CD4-positive, alpha-beta memory T cell (primary cell): ENCODE measurements around the gene MUC5AC. TPM values are rescaled to one million over a fixed set of nuclear protein-coding genes. Genes with fewer than 3 reads are reported as not detected.

Experiments used
- CTCF ChIA-PET: fragments of 350-600 bp; sonication (Branson Sonifier 250); formaldehyde crosslinking; loops from one replicate; lab custom pipeline; 2021; ENCODE audit warnings: inconsistent platforms; ENCODE audit not compliant: partially characterized antibody; lab: Charles Lee
- POLR2A ChIA-PET: fragments of 350-600 bp; sonication (Branson Sonifier 250); formaldehyde crosslinking; loops from one replicate; lab custom pipeline; 2021; ENCODE audit not compliant: partially characterized antibody; lab: Charles Lee
- DNase-seq, 5 donors: peaks; one replicate each; pipeline versions ENCODE4 v3.0.0 to v3.0.0-alpha.2; 2020 to 2022; ENCODE audit warnings: mixed read lengths in 1 of 5
- H3K27ac ChIP-seq: one replicate; pipeline ENCODE4 v1.7.0; 2013; ENCODE audit warnings: low read depth, low read length
- H3K27me3 ChIP-seq: 2 replicates; pipeline ENCODE4 v1.7.0; 2013; ENCODE audit warnings: mild to moderate bottlenecking, low read length, moderate library complexity; ENCODE audit not compliant: insufficient read depth
- H3K36me3 ChIP-seq: 2 replicates; pipeline ENCODE4 v1.7.0; 2013; ENCODE audit warnings: mild to moderate bottlenecking, low read length, moderate library complexity; ENCODE audit not compliant: insufficient read depth
- H3K4me1 ChIP-seq: 2 replicates; pipeline ENCODE4 v1.7.0; 2013; ENCODE audit warnings: mild to moderate bottlenecking, low read length, moderate library complexity; ENCODE audit not compliant: insufficient read depth
- H3K4me3 ChIP-seq, 2 donors: one replicate each; pipeline ENCODE4 v1.7.0; 2013; ENCODE audit warnings: low read length in 2 of 2, mild to moderate bottlenecking in 1 of 2
- H3K9me3 ChIP-seq, 2 donors: one replicate each; pipeline ENCODE4 v1.7.0; 2013; ENCODE audit warnings: low read length in 2 of 2, control low read depth in 1 of 2; ENCODE audit not compliant: control insufficient read depth in 1 of 2
- H3K27ac Mint-ChIP-seq, 7 donors: one replicate each; pipeline ENCODE4 v1.8.0; 2020 to 2021; ENCODE audit warnings: mixed read lengths in 7 of 7, mild to moderate bottlenecking in 6 of 7, inconsistent platforms in 3 of 7, moderate library complexity in 3 of 7
- H3K27me3 Mint-ChIP-seq, 2 donors: one replicate each; pipeline ENCODE4 v1.8.0; 2020 to 2021; ENCODE audit warnings: mixed read lengths in 2 of 2
- H3K36me3 Mint-ChIP-seq, 2 donors: one replicate each; pipeline ENCODE4 v1.8.0; 2020 to 2021; ENCODE audit warnings: mixed read lengths in 2 of 2, inconsistent platforms in 1 of 2, mild to moderate bottlenecking in 1 of 2
- H3K4me1 Mint-ChIP-seq, 4 donors: one replicate each; pipeline ENCODE4 v1.8.0; 2020 to 2021; ENCODE audit warnings: mixed read lengths in 4 of 4, mild to moderate bottlenecking in 1 of 4
- H3K4me3 Mint-ChIP-seq, 8 donors: one replicate each; pipeline ENCODE4 v1.8.0; 2020 to 2021; ENCODE audit warnings: mixed read lengths in 8 of 8, mild to moderate bottlenecking in 7 of 8, moderate library complexity in 6 of 8, inconsistent platforms in 3 of 8
- H3K9me3 Mint-ChIP-seq, 8 donors: one replicate each; pipeline ENCODE4 v1.8.0; 2020 to 2021; ENCODE audit warnings: mixed read lengths in 8 of 8, mild to moderate bottlenecking in 5 of 8, inconsistent platforms in 3 of 8, moderate library complexity in 1 of 8
- intact Hi-C: fragments of 100-400 bp; cut with micrococcal nuclease; formaldehyde crosslinking; loops from one replicate; pipeline ENCODE4 v1.15.1; 2023
- polyA plus RNA-seq, 2 donors: library from polyadenylated mRNA; unstranded; fragments of 300-500 nt; fragmentation: Illumina TruSeq; gene quantifications; one replicate each; pipeline ENCODE4 v1.2.3, GENCODE V29; 2021
- total RNA-seq, 2 experiments: library from RNA; stranded (reverse); gene quantifications; one replicate each; pipeline ENCODE4 v1.2.3, GENCODE V29; 2021

MUC5AC gene
- total and polyA plus RNA-seq, 4 experiments from 2014 or later = not detected

DNA sequence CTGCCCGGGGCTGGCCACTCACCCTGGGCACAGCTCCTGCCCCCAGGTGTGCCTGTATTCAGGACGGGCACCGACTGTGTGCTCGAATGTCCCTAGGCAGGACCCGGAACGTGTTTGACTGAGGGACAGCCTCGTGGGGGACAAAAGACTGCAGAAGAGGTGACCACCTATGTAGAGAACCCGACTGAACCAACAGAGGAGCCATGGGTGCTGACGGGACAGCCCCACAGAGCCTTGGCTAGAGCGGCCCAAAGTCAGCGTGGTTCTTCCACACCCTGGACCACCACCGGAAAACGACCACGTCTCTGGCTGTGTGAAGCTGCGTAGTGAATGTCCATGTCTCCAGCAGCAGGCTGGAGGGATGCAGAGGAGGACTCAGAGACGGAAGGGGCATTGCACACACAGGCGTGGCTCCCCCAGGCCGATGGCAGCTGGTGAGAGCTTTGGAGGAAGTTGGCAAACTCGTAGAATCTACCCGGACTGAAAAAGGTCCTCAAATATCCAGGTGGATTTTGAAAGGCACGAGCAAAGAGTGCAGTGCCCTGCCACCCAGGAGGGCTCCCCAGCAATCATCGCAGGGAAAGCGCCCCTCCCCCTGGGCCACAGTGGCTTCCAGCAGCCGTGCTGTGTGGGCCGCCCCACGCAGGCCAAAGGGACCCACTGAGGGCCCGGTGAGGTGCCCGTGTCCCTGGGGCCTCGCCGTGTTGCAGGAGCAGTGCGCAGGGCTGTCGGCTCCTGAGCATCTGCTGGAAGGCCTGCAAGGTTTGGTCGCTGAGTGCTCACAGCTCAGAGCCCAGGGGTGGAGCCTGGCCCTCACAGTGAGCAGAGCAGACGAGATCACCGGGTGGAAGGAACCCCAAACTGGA, 47.6 kb downstream of the MUC5AC start:
- no peak overlapping the region for H3K27ac ChIP-seq
- H3K4me3 ChIP-seq = no peak overlapping the region
- Mint-ChIP-seq H3K36me3 (no peaks in the 10 kb centered on the region), H3K27me3 (peaks cover 2 to 7% of the 10 kb centered on the region in 2 donors), H3K4me1 (no peaks in the 10 kb centered on the region), H3K27ac (no peak overlapping the region), H3K4me3 (no peak overlapping the region), H3K9me3 (peaks cover 0 to 6% (median 2%) of the 10 kb centered on the region in 8 donors)
- ChIA-PET CTCF (interaction anchor here (1.1 to 1.6 kb wide), 3 partner anchors 8 to 370 kb away, joined by 3 to 6 read pairs (median 4); no protein-coding TSS in a partner anchor), POLR2A (interaction anchor here (0.7 kb wide), 1 partner anchor 368 kb away, joined by 4 read pairs; no protein-coding TSS in a partner anchor)
- H3K9me3 ChIP-seq = no peaks in the 10 kb centered on the region
- H3K27me3 ChIP-seq = no peaks in the 10 kb centered on the region
- no peaks in the 10 kb centered on the region for H3K36me3 ChIP-seq
- no peaks in the 10 kb centered on the region for H3K4me1 ChIP-seq
- no peak for DNase-seq
- intact Hi-C loops = no loop called here

DNA sequence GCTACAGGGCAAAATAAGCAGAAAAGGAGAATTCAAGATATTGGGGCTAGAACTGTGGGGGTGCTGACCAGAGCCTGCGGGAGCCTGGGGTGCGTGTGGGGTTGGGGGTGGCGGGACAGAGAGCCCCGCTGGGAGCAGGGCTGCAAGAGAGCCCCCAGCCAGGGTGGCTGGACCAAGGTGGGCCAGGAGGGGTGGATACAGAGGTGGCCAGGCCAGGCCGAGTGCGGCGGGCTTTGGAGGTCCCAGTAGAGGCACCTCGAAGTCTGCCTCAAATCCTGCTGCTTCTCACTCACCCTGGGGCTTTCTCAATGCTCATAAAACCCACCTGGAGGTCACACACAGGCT, 48.2 kb downstream of the MUC5AC start:
- Mint-ChIP-seq H3K27ac (no peak overlapping the region), H3K4me3 (no peak overlapping the region), H3K36me3 (no peaks in the 10 kb centered on the region), H3K9me3 (peaks cover 0 to 11% (median 8%) of the 10 kb centered on the region in 8 donors), H3K27me3 (peaks cover 2 to 7% of the 10 kb centered on the region in 2 donors), H3K4me1 (no peaks in the 10 kb centered on the region)
- intact Hi-C loops = no loop called here
- Histone ChIP-seq H3K27me3 (no peaks in the 10 kb centered on the region), H3K9me3 (no peaks in the 10 kb centered on the region), H3K36me3 (no peaks in the 10 kb centered on the region), H3K4me1 (no peaks in the 10 kb centered on the region), H3K27ac (no peak overlapping the region), H3K4me3 (no peak overlapping the region)
- POLR2A ChIA-PET = no interaction called here
- CTCF ChIA-PET = no interaction called here
- no peak for DNase-seq

DNA sequence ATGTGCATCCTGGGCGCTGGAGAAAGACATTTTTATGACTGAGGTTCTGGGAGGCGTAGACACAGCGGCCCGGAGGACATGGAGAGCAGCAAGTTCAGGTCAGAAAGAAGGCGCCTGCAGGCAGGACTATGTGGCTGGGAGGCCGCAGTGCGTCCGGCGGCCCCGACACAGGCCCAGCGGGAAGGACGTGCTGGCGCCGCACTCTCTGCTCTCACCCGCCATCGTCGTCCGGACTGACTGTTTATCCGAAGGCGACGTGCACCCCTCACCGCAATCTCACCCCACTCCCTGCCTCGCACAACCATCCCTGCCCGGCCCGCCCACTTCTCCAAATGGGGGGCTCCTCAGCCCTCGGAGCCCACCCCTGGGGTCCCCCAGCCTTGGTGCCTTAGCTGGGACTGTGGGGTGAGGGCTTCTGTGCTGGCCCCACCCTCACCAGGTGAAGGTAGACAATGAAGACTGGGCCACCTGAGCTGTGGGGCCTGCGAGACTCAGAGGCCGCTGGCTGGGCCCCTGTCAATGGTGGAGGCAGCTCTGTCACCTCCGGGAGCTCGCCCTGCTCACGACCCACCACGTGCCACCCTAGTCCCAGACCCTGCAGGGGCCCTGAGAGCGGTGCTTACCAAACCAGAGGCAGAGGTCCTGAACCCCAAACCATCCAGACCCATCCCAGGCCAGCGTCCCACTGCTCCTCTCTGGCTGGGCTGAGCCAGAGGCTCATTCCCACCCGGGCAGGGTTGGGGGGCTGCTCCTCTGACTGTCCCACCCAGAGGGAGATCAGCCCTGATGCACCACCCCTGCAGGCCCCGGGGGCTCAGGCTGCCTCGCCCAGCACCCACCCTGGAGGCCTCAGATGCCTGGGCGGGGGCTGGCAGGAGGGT, 48.9 kb downstream of the MUC5AC start:
- no peaks in the 10 kb centered on the region for H3K4me1 Mint-ChIP-seq
- Histone ChIP-seq H3K27ac (no peak overlapping the region), H3K36me3 (no peaks in the 10 kb centered on the region), H3K4me1 (no peaks in the 10 kb centered on the region), H3K4me3 (no peak overlapping the region), H3K9me3 (peaks cover 0 to 5% of the 10 kb centered on the region in 2 donors), H3K27me3 (no peaks in the 10 kb centered on the region)
- peaks cover 4 to 10% of the 10 kb centered on the region in 2 donors for H3K27me3 Mint-ChIP-seq
- peaks cover 0 to 18% (median 14%) of the 10 kb centered on the region in 8 donors for H3K9me3 Mint-ChIP-seq
- ChIA-PET POLR2A (no interaction called here), CTCF (no interaction called here)
- intact Hi-C loops = no loop called here
- H3K4me3 Mint-ChIP-seq = no peak overlapping the region
- peaks cover 0 to 4% of the 10 kb centered on the region in 2 donors for H3K36me3 Mint-ChIP-seq
- DNase-seq = no peak
- H3K27ac Mint-ChIP-seq = no peak overlapping the region

DNA sequence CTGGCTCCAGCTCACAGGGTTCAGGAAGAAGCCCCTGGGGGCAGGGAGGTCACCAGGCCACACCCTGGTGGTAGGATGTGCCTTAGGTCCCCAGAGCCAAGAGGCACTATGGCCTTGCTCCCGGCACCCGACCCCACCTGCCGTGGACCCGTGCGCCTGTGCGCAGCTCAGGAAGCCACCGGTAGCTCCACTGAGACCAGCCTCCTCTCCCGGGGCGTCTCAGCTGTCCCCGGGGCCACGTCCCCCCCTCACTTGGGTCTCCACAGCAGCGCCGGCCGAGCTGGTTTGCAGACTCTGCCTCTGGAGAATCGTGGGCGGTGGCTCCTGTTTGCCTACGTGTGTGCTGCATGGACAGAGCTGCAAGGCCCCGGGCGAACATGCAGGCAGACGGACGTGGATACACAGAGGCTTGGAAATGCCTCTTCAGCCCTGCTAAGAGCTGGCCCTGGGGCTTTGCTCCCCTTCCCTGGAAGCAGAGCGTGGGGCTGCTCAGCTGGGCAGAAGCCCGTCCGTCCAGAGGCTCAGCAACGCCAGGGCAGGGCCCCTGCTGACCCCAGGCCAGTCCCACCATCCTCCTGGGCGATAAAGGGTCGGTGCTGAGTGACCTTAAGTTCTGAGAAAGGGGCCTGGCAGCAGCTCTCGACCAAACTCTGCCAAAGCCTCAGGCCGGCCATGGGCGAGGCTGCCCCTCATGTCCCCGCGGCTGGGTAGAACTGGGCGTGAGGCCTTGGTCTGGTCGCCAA, 49.8 kb downstream of the MUC5AC start:
- Histone ChIP-seq H3K27ac (no peak overlapping the region), H3K4me3 (no peak overlapping the region), H3K9me3 (peaks cover 0 to 9% of the 10 kb centered on the region in 2 donors), H3K27me3 (no peaks in the 10 kb centered on the region), H3K4me1 (no peaks in the 10 kb centered on the region), H3K36me3 (no peaks in the 10 kb centered on the region)
- ChIA-PET POLR2A (no interaction called here), CTCF (no interaction called here)
- Mint-ChIP-seq H3K4me3 (no peak overlapping the region), H3K27me3 (peaks cover 6 to 11% of the 10 kb centered on the region in 2 donors), H3K36me3 (peaks cover 0 to 5% of the 10 kb centered on the region in 2 donors), H3K27ac (no peak overlapping the region), H3K9me3 (peaks cover 0 to 27% (median 23%) of the 10 kb centered on the region in 8 donors), H3K4me1 (no peaks in the 10 kb centered on the region)
- peak in 1 of 5 donors; percentile 8 for DNase-seq
- intact Hi-C loops = no loop called here

DNA sequence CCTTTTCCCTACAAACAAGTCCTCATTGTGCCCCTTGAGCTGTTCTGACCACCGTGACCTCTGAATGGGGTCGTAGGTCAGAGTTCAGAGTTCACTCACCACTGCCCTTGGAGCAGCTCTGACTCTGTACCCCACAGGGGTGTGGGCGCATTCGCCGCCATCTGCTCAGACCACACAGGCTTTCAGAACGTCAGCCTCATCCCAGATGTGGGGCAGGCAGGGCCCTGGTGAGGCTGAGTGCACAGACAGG, 50.3 kb downstream of the MUC5AC start:
- Histone ChIP-seq H3K4me3 (no peak overlapping the region), H3K27ac (no peak overlapping the region), H3K4me1 (no peaks in the 10 kb centered on the region), H3K9me3 (peaks cover 0 to 9% of the 10 kb centered on the region in 2 donors), H3K27me3 (no peaks in the 10 kb centered on the region), H3K36me3 (no peaks in the 10 kb centered on the region)
- H3K9me3 Mint-ChIP-seq = peaks cover 0 to 32% (median 24%) of the 10 kb centered on the region in 8 donors
- H3K27ac Mint-ChIP-seq = no peak overlapping the region
- CTCF ChIA-PET = no interaction called here
- intact Hi-C loops = no loop called here
- no peaks in the 10 kb centered on the region for H3K4me1 Mint-ChIP-seq
- POLR2A ChIA-PET = no interaction called here
- no peak overlapping the region for H3K4me3 Mint-ChIP-seq
- peaks cover 6 to 11% of the 10 kb centered on the region in 2 donors for H3K27me3 Mint-ChIP-seq
- DNase-seq = no peak
- H3K36me3 Mint-ChIP-seq = peaks cover 0 to 5% of the 10 kb centered on the region in 2 donors

DNA sequence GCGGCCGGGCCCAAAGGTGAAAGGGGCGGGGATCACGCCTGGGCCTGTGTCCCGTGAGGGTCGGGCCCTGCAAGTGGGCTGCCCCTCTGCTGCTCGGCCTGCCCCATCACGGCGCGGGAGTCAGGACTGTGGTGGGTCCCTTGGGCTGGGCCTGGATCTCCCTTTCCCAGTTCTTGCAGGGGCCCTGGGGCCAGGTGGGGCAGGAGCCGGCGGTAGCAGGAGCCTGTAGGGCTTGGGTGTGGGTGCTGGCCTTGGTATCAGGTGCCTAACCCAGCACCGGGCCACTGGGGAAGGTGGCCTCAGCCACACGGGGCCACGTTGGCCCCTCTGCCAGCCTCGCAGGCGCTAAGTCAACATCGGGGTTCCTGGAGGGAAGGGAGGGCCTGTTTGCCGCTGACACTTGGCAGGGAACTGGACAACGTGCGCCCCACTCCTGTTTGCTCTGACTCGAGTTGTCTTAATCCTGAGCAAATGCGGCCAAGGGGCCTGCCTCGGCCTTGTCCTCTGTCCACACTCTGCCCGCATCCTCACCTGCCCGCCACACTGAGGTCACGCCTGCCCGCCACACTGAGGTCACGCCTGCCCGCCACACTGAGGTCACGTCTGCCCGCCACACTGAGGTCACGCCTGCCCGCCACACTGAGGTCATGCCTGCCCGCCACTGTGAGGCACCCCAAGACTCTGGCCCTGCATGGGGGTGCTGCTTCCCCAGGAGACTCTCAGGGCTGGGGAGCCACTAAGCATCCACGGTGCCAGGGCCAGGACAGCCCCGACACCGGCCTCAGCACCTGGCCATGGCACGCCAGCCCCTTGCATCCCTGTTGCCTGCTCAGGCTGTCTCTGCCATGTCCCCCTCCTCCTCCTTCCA, 50.9 kb downstream of the MUC5AC start:
- Mint-ChIP-seq H3K4me3 (no peak overlapping the region), H3K36me3 (peaks cover 0 to 5% of the 10 kb centered on the region in 2 donors), H3K27ac (no peak overlapping the region), H3K9me3 (peaks cover 0 to 38% (median 29%) of the 10 kb centered on the region in 8 donors), H3K27me3 (peaks cover 6 to 11% of the 10 kb centered on the region in 2 donors), H3K4me1 (no peaks in the 10 kb centered on the region)
- peak in 1 of 5 donors; percentile 22 for DNase-seq
- no peaks in the 10 kb centered on the region for H3K4me1 ChIP-seq
- H3K9me3 ChIP-seq = peaks cover 0 to 9% of the 10 kb centered on the region in 2 donors
- H3K27me3 ChIP-seq = no peaks in the 10 kb centered on the region
- ChIA-PET POLR2A (no interaction called here), CTCF (no interaction called here)
- no peak overlapping the region for H3K4me3 ChIP-seq
- H3K36me3 ChIP-seq = no peaks in the 10 kb centered on the region
- no peak overlapping the region for H3K27ac ChIP-seq
- intact Hi-C loops = no loop called here
